ENCODE results near the gene PLRG1. TPM values are rescaled to one million over a fixed set of nuclear protein-coding genes. Genes with fewer than 3 reads are reported as not detected.
A peak's percentile ranks its signal among the peaks of the same experiment; 100 is the strongest.

PLRG1 gene
- total and polyA plus RNA-seq, 4 donors = 27.2 to 51.5 (median 29.9) TPM

GRCh38 chr4:154511548-154511947 is 38.7 kb downstream of the PLRG1 start:
- Histone ChIP-seq H3K4me3 (ENCODE audit: low read depth in 1 of 3, low read length in 3 of 3) (no peak overlapping the region), H3K27me3 (ENCODE audit: control insufficient read depth in 4 of 4, insufficient read depth in 4 of 4, low read length in 3 of 4) (peaks cover 0 to 2% (median 0%) of the 10 kb centered on the region in 4 donors), H3K9ac (ENCODE audit: low read depth in 1 of 2, low read length in 2 of 2) (no peak overlapping the region), H3K27ac (ENCODE audit: low read depth in 1 of 2, low read length in 2 of 2) (no peak overlapping the region), H3K36me3 (ENCODE audit: control insufficient read depth in 4 of 4, insufficient read depth in 3 of 4, low read depth in 1 of 4, low read length in 3 of 4) (no peaks in the 10 kb centered on the region), H3K9me3 (ENCODE audit: control insufficient read depth in 4 of 4, low read length in 3 of 4) (no peaks in the 10 kb centered on the region), H3K4me1 (ENCODE audit: control insufficient read depth in 4 of 4, insufficient read depth in 4 of 4, low read length in 3 of 4) (peaks cover 0 to 2% (median 0%) of the 10 kb centered on the region in 4 donors)
- 64% methylated on average over 2 of the region's 2 CpGs for WGBS
- TF ChIP-seq FOXA1 (IDR thresholded peaks at IDR 0.05) (no peak), GABPA (IDR thresholded peaks at IDR 0.05 in 1 of 2, conservative IDR thresholded peaks at IDR 0.05 in 1 of 2) (no peak), HNF4A (conservative IDR thresholded peaks at IDR 0.05) (no peak), YY1 (IDR thresholded peaks at IDR 0.05) (no peak), JUND (IDR thresholded peaks at IDR 0.05) (no peak), FOXA2 (IDR thresholded peaks at IDR 0.05) (no peak)
- no peak for DNase-seq (ENCODE audit: low spot score)

DNA sequence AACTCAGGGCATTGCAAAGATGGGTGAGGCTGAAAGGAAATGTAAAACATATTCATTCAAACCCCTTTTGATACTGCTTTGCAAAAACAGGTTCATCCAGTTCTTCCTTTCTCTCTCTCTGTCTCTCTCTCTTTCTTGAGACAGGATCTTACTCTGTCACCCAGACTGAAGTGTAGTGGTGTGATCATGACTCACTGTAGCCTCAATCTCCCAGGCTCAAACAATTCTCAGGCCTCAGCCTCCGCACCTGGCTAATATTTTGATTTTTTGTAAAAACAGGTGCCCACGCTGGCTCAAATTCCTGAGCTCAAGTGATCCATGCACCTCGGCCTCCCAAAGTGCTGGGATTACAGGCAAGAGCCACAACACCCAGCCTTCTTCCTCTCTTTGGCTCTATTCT is 43.0 kb downstream of the PLRG1 start:
- H3K9me3 ChIP-seq (ENCODE audit: control insufficient read depth in 4 of 4, low read length in 3 of 4) = no peaks in the 10 kb centered on the region
- H3K36me3 ChIP-seq (ENCODE audit: control insufficient read depth in 4 of 4, insufficient read depth in 3 of 4, low read depth in 1 of 4, low read length in 3 of 4) = no peaks in the 10 kb centered on the region
- H3K27me3 ChIP-seq (ENCODE audit: control insufficient read depth in 4 of 4, insufficient read depth in 4 of 4, low read length in 3 of 4) = peaks cover 0 to 3% (median 0%) of the 10 kb centered on the region in 4 donors
- WGBS = 86% methylated on average over 3 of the region's 3 CpGs
- TF ChIP-seq, protein P1, sequence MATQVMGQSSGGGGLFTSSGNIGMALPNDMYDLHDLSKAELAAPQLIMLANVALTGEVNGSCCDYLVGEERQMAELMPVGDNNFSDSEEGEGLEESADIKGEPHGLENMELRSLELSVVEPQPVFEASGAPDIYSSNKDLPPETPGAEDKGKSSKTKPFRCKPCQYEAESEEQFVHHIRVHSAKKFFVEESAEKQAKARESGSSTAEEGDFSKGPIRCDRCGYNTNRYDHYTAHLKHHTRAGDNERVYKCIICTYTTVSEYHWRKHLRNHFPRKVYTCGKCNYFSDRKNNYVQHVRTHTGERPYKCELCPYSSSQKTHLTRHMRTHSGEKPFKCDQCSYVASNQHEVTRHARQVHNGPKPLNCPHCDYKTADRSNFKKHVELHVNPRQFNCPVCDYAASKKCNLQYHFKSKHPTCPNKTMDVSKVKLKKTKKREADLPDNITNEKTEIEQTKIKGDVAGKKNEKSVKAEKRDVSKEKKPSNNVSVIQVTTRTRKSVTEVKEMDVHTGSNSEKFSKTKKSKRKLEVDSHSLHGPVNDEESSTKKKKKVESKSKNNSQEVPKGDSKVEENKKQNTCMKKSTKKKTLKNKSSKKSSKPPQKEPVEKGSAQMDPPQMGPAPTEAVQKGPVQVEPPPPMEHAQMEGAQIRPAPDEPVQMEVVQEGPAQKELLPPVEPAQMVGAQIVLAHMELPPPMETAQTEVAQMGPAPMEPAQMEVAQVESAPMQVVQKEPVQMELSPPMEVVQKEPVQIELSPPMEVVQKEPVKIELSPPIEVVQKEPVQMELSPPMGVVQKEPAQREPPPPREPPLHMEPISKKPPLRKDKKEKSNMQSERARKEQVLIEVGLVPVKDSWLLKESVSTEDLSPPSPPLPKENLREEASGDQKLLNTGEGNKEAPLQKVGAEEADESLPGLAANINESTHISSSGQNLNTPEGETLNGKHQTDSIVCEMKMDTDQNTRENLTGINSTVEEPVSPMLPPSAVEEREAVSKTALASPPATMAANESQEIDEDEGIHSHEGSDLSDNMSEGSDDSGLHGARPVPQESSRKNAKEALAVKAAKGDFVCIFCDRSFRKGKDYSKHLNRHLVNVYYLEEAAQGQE (IDR thresholded peaks at IDR 0.05) = no peak
- no peak for TF ChIP-seq CTCF (IDR thresholded peaks at IDR 0.05; ENCODE audit: low read depth, low read length, missing input control)
- no peak for TF ChIP-seq MAX (IDR thresholded peaks at IDR 0.05)
- no peak overlapping the region for H3K27ac ChIP-seq (ENCODE audit: low read depth in 1 of 2, low read length in 2 of 2)
- H3K9ac ChIP-seq (ENCODE audit: low read depth in 1 of 2, low read length in 2 of 2) = no peak overlapping the region
- no peaks in the 10 kb centered on the region for H3K4me1 ChIP-seq (ENCODE audit: control insufficient read depth in 4 of 4, insufficient read depth in 4 of 4, low read length in 3 of 4)
- no peak for DNase-seq (ENCODE audit: low spot score)
- H3K4me3 ChIP-seq (ENCODE audit: low read depth in 1 of 3, low read length in 3 of 3) = no peak overlapping the region

GRCh38 chr4:154506253-154506652 is 43.9 kb downstream of the PLRG1 start:
- no peak for DNase-seq (ENCODE audit: low spot score)
- H3K27me3 ChIP-seq (ENCODE audit: control insufficient read depth in 4 of 4, insufficient read depth in 4 of 4, low read length in 3 of 4) = peaks cover 0 to 3% (median 0%) of the 10 kb centered on the region in 4 donors
- no peak overlapping the region for H3K9ac ChIP-seq (ENCODE audit: low read depth in 1 of 2, low read length in 2 of 2)
- no peaks in the 10 kb centered on the region for H3K4me1 ChIP-seq (ENCODE audit: control insufficient read depth in 4 of 4, insufficient read depth in 4 of 4, low read length in 3 of 4)
- TF ChIP-seq RXRA (IDR thresholded peaks at IDR 0.05) (peak; percentile 16 to 25), RAD21 (IDR thresholded peaks at IDR 0.05) (peak; percentile 81 to 85), CTCF (IDR thresholded peaks at IDR 0.05; ENCODE audit: low read depth, low read length, missing input control) (peak; percentile 56), TAF1 (conservative IDR thresholded peaks at IDR 0.05) (no peak)
- TF ChIP-seq, protein P1 (IDR thresholded peaks at IDR 0.05) = no peak
- H3K27ac ChIP-seq (ENCODE audit: low read depth in 1 of 2, low read length in 2 of 2) = no peak overlapping the region
- no peak overlapping the region for H3K4me3 ChIP-seq (ENCODE audit: low read depth in 1 of 3, low read length in 3 of 3)
- no peaks in the 10 kb centered on the region for H3K9me3 ChIP-seq (ENCODE audit: control insufficient read depth in 4 of 4, low read length in 3 of 4)
- 7% methylated on average over 2 of the region's 2 CpGs for WGBS
- no peaks in the 10 kb centered on the region for H3K36me3 ChIP-seq (ENCODE audit: control insufficient read depth in 4 of 4, insufficient read depth in 3 of 4, low read depth in 1 of 4, low read length in 3 of 4)

Measured in liver (tissue), 9 donors.